ENCODE results near the gene TTC4. TPM values are rescaled to one million over a fixed set of nuclear protein-coding genes. Genes with fewer than 3 reads are reported as not detected.

Gene TTC4
- total RNA-seq, 1 experiment from 2014 or later: 34.7 TPM

DNA sequence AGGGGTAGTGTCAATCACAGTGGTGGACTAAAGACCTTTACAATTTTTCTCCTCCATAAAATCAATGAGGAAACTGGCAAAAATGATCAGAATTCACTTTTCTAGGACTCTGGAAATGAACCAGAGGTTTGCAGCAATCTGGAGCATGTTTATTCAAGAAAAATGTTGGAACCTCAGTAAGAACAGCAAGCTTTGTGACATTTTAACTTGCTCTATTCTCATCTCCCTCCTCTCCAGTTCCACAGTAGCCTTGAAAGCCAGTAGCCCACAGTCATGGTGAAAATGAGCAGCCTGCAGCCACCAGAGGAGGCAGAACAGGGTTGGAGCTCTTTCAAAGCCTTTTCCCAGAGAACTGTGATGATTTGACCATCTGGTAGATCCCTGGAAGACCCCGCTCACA lies 9.1 kb downstream of the TTC4 start:
- no peak overlapping the region for H2AFZ ChIP-seq (ENCODE audit: low read length)
- no peaks in the 10 kb centered on the region for H3K4me1 ChIP-seq (ENCODE audit: insufficient read depth, low read length)
- BruUV-seq (replicated peaks): no TSS peak
- no peaks in the 10 kb centered on the region for H3K79me2 ChIP-seq (ENCODE audit: low read length)
- TF ChIP-seq EZH2 (IDR thresholded peaks at IDR 0.05; ENCODE audit: low read length, unreplicated experiment) (no peak), EZH2phosphoT487 (IDR thresholded peaks at IDR 0.05; ENCODE audit: borderline replicate concordance, low read length) (no peak)
- TF ChIP-seq, protein P1, sequence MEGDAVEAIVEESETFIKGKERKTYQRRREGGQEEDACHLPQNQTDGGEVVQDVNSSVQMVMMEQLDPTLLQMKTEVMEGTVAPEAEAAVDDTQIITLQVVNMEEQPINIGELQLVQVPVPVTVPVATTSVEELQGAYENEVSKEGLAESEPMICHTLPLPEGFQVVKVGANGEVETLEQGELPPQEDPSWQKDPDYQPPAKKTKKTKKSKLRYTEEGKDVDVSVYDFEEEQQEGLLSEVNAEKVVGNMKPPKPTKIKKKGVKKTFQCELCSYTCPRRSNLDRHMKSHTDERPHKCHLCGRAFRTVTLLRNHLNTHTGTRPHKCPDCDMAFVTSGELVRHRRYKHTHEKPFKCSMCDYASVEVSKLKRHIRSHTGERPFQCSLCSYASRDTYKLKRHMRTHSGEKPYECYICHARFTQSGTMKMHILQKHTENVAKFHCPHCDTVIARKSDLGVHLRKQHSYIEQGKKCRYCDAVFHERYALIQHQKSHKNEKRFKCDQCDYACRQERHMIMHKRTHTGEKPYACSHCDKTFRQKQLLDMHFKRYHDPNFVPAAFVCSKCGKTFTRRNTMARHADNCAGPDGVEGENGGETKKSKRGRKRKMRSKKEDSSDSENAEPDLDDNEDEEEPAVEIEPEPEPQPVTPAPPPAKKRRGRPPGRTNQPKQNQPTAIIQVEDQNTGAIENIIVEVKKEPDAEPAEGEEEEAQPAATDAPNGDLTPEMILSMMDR (conservative IDR thresholded peaks at IDR 0.05; ENCODE audit: low read depth, low read length): no peak
- H3K9ac ChIP-seq (ENCODE audit: low read length): no peak overlapping the region
- no peak for ATAC-seq
- POLR2A ChIA-PET (ENCODE audit: unreplicated experiment): interaction anchor here (0.6 kb wide), 1 partner anchor 397 kb away, joined by 3 read pairs; no protein-coding TSS in a partner anchor
- no peaks in the 10 kb centered on the region for H3K9me2 ChIP-seq (replicated peaks; ENCODE audit: low read length)
- no peak overlapping the region for H3K27ac ChIP-seq (ENCODE audit: low read length)
- H3K4me3 ChIP-seq (ENCODE audit: low read length): no peak overlapping the region
- intact Hi-C loops (cut with micrococcal nuclease): no loop called here
- DNase-seq: no peak
- H3K27me3 ChIP-seq (ENCODE audit: low read length): no peaks in the 10 kb centered on the region
- H3K36me3 ChIP-seq (ENCODE audit: low read depth, low read length): peaks cover 78% of the 10 kb centered on the region
- H3K9me3 ChIP-seq (ENCODE audit: low read length): no peaks in the 10 kb centered on the region
- H4K20me1 ChIP-seq (ENCODE audit: low read length): no peaks in the 10 kb centered on the region
- H3K4me2 ChIP-seq (ENCODE audit: low read length): no peak overlapping the region
- CTCF ChIA-PET: no interaction called here
- peaks cover 2% of the 10 kb centered on the region for H3F3A ChIP-seq (ENCODE audit: low read length, unreplicated experiment)

DNA sequence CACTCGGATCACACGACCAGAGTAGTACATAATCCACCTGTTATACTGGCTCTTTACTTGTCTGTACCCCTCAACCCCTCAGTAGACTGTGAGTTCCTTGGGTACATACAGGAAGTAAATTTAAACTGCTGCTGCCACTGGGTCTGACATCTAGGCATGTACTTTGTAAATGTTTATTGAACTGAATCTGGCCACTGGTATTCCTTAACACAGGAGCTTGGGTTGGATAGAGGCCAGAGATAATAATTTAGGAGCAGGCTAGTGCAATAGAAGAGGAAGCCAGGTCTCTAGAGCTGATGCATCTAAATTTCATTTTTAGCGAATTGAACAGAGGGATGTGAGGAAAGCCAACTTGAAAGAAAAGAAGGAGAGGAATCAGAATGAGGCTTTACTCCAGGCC lies 12.4 kb downstream of the TTC4 start:
- Histone ChIP-seq H3K4me1 (ENCODE audit: insufficient read depth, low read length) (no peaks in the 10 kb centered on the region), H3K4me3 (ENCODE audit: low read length) (no peak overlapping the region), H3K9me3 (ENCODE audit: low read length) (no peaks in the 10 kb centered on the region), H3K4me2 (ENCODE audit: low read length) (no peak overlapping the region), H3K27ac (ENCODE audit: low read length) (no peak overlapping the region), H3K36me3 (ENCODE audit: low read depth, low read length) (peaks cover 68% of the 10 kb centered on the region), H4K20me1 (ENCODE audit: low read length) (no peaks in the 10 kb centered on the region), H3K27me3 (ENCODE audit: low read length) (no peaks in the 10 kb centered on the region), H3K9me2 (replicated peaks; ENCODE audit: low read length) (no peaks in the 10 kb centered on the region), H2AFZ (ENCODE audit: low read length) (no peak overlapping the region), H3F3A (ENCODE audit: low read length, unreplicated experiment) (no peaks in the 10 kb centered on the region), H3K79me2 (ENCODE audit: low read length) (no peaks in the 10 kb centered on the region), H3K9ac (ENCODE audit: low read length) (no peak overlapping the region)
- intact Hi-C loops (cut with micrococcal nuclease): no loop called here
- ChIA-PET POLR2A (ENCODE audit: unreplicated experiment) (no interaction called here), CTCF (interaction anchor here (0.6 kb wide), 1 partner anchor 177 kb away, joined by 3 read pairs; no protein-coding TSS in a partner anchor)
- DNase-seq: no peak
- no peak for ATAC-seq
- TF ChIP-seq, protein P1 (conservative IDR thresholded peaks at IDR 0.05; ENCODE audit: low read depth, low read length): no peak
- TF ChIP-seq EZH2phosphoT487 (IDR thresholded peaks at IDR 0.05; ENCODE audit: borderline replicate concordance, low read length): no peak
- TF ChIP-seq EZH2 (IDR thresholded peaks at IDR 0.05; ENCODE audit: low read length, unreplicated experiment): no peak
- BruUV-seq (replicated peaks): no TSS peak

DNA sequence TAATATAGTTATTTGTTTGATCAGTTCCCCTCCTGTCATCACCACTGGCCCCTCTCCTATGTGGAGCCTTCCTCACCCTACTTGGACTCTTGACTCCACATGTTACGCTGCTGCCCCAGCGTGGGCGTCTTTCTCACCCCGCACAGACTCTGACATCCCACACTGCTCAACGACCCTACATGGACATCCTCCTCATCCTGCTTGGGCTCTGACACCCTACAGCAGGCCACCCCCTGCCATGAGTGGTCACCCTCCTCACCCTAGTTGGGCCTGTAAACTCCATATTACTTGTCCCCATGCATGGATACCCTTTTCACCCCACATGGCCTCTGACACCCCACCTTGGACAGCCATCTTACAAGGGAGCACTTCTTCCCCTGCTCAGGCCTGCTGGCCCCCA lies 21.0 kb downstream of the TTC4 start:
- Histone ChIP-seq H3F3A (ENCODE audit: low read length, unreplicated experiment) (no peaks in the 10 kb centered on the region), H3K36me3 (ENCODE audit: low read depth, low read length) (peaks cover 42% of the 10 kb centered on the region), H3K9me3 (ENCODE audit: low read length) (no peaks in the 10 kb centered on the region), H3K27me3 (ENCODE audit: low read length) (no peaks in the 10 kb centered on the region), H2AFZ (ENCODE audit: low read length) (no peak overlapping the region), H3K4me3 (ENCODE audit: low read length) (no peak overlapping the region), H4K20me1 (ENCODE audit: low read length) (no peaks in the 10 kb centered on the region), H3K4me2 (ENCODE audit: low read length) (no peak overlapping the region), H3K9ac (ENCODE audit: low read length) (no peak overlapping the region), H3K79me2 (ENCODE audit: low read length) (no peaks in the 10 kb centered on the region), H3K27ac (ENCODE audit: low read length) (no peak overlapping the region), H3K4me1 (ENCODE audit: insufficient read depth, low read length) (no peaks in the 10 kb centered on the region), H3K9me2 (replicated peaks; ENCODE audit: low read length) (no peaks in the 10 kb centered on the region)
- TF ChIP-seq, protein P1 (conservative IDR thresholded peaks at IDR 0.05; ENCODE audit: low read depth, low read length): no peak
- no peak for TF ChIP-seq EZH2phosphoT487 (IDR thresholded peaks at IDR 0.05; ENCODE audit: borderline replicate concordance, low read length)
- TF ChIP-seq EZH2 (IDR thresholded peaks at IDR 0.05; ENCODE audit: low read length, unreplicated experiment): no peak
- ChIA-PET CTCF (no interaction called here), POLR2A (ENCODE audit: unreplicated experiment) (interaction anchor here (0.7 kb wide), 1 partner anchor 803 kb away, joined by 6 read pairs; no protein-coding TSS in a partner anchor)
- no peak for ATAC-seq
- BruUV-seq (replicated peaks): no TSS peak
- intact Hi-C loops (cut with micrococcal nuclease): no loop called here
- DNase-seq: no peak
